HepG2 (cell line): Measurements from ENCODE around the gene PLXNA1. TPM values are rescaled to one million over a fixed set of nuclear protein-coding genes. Genes with fewer than 3 reads are reported as not detected.

Experiments used
- CEBPG ChIP-seq: IDR thresholded peaks from 2 replicates; pipeline ENCODE4 v1.6.1; 2016
- ERF ChIP-seq: IDR thresholded peaks from 2 replicates; pipeline ENCODE4 v1.6.1; 2018; ENCODE audit warnings: missing biosample characterization, missing genetic modification reagents
- HOXA3 ChIP-seq: sonication (generic); formaldehyde crosslinking; IDR thresholded peaks from 2 replicates; pipeline ENCODE4 v1.5.0; 2020; ENCODE audit warnings: missing genetic modification reagents
- IRF2 ChIP-seq: IDR thresholded peaks from 2 replicates; pipeline ENCODE4 v1.6.1; 2018; ENCODE audit warnings: missing genetic modification reagents, missing compliant biosample characterization
- JUNB ChIP-seq: sonication (generic); formaldehyde crosslinking; IDR thresholded peaks from 2 replicates; pipeline ENCODE4 v1.8.0; 2022; ENCODE audit warnings: missing genetic modification reagents, mild to moderate bottlenecking, borderline replicate concordance
- KDM3A ChIP-seq: IDR thresholded peaks from 2 replicates; pipeline ENCODE4 v1.6.1; 2018; ENCODE audit warnings: low read depth, missing compliant biosample characterization
- MIER3 ChIP-seq: IDR thresholded peaks from 2 replicates; pipeline ENCODE4 v1.6.1; 2016; ENCODE audit warnings: missing compliant biosample characterization, borderline replicate concordance
- NFKBIZ ChIP-seq: IDR thresholded peaks from 2 replicates; pipeline ENCODE4 v1.6.1; 2018; ENCODE audit warnings: missing genetic modification reagents, missing compliant biosample characterization
- NONO ChIP-seq, 2 experiments: fragments of 450-650 bp in 1 of 2; sonication (generic) in 1 of 2; formaldehyde crosslinking in 1 of 2; IDR thresholded peaks in 1 of 2; conservative IDR thresholded peaks in 1 of 2; 2 replicates each; pipeline versions ENCODE4 v1.6.1 to v1.8.0; 2017 to 2022; ENCODE audit warnings: mild to moderate bottlenecking in 1 of 2, missing genetic modification reagents in 1 of 2, moderate library complexity in 1 of 2
- NR2F6 ChIP-seq, 2 experiments: IDR thresholded peaks; 2 replicates each; pipeline ENCODE4 v1.6.1; 2016; ENCODE audit warnings: antibody characterized with exemption in 1 of 2, mild to moderate bottlenecking in 1 of 2
- PHF5A ChIP-seq: IDR thresholded peaks from one replicate; pipeline ENCODE4 v1.6.1; 2018; ENCODE audit warnings: low read depth, missing genetic modification reagents; ENCODE audit not compliant: unreplicated experiment
- POLR2AphosphoS5 ChIP-seq: IDR thresholded peaks from 2 replicates; pipeline ENCODE4 v1.6.1; 2012; ENCODE audit warnings: low read depth, low read length
- RFX5 ChIP-seq: IDR thresholded peaks from 2 replicates; pipeline ENCODE4 v1.6.1; 2011; ENCODE audit warnings: low read depth, low read length, improper control_type of control experiment
- SALL2 ChIP-seq: sonication (generic); formaldehyde crosslinking; IDR thresholded peaks from 2 replicates; pipeline ENCODE4 v1.8.1; 2023; ENCODE audit warnings: mild to moderate bottlenecking, missing genetic modification reagents, inconsistent platforms
- SCMH1 ChIP-seq: sonication (generic); formaldehyde crosslinking; IDR thresholded peaks from 2 replicates; pipeline ENCODE4 v1.9.0; 2021; ENCODE audit warnings: missing genetic modification reagents, mild to moderate bottlenecking, borderline replicate concordance
- SYNCRIP ChIP-seq: fragments of 200-400 bp; formaldehyde crosslinking; IDR thresholded peaks from 2 replicates; pipeline ENCODE4 v1.6.1; 2018; ENCODE audit warnings: mild to moderate bottlenecking, low read depth, low read length; ENCODE audit not compliant: insufficient read depth
- TEAD2 ChIP-seq: sonication (generic); formaldehyde crosslinking; IDR thresholded peaks from 2 replicates; pipeline ENCODE4 v1.9.0; 2021; ENCODE audit warnings: missing genetic modification reagents
- THAP11 ChIP-seq: IDR thresholded peaks from 2 replicates; pipeline ENCODE4 v1.6.1; 2016; ENCODE audit warnings: missing biosample characterization, missing genetic modification reagents
- THYN1 ChIP-seq: sonication (generic); formaldehyde crosslinking; IDR thresholded peaks from 2 replicates; pipeline ENCODE4 v1.8.1; 2023; ENCODE audit warnings: low read depth, mild to moderate bottlenecking, moderate library complexity, missing genetic modification reagents, borderline replicate concordance
- TOPORS ChIP-seq: sonication (generic); formaldehyde crosslinking; IDR thresholded peaks from 2 replicates; pipeline ENCODE4 v1.8.0; 2023; ENCODE audit warnings: mild to moderate bottlenecking, missing genetic modification reagents
- TRIM24 ChIP-seq: sonication (generic); formaldehyde crosslinking; IDR thresholded peaks from 2 replicates; pipeline ENCODE4 v1.8.0; 2022; ENCODE audit warnings: mild to moderate bottlenecking, missing genetic modification reagents
- ZNF232 ChIP-seq: sonication (generic); formaldehyde crosslinking; IDR thresholded peaks from 2 replicates; pipeline ENCODE4 v1.4.0; 2020; ENCODE audit warnings: missing genetic modification reagents, borderline replicate concordance
- ZNF30 ChIP-seq: sonication (generic); formaldehyde crosslinking; IDR thresholded peaks from 2 replicates; pipeline ENCODE4 v1.5.0; 2020; ENCODE audit warnings: mild to moderate bottlenecking, missing genetic modification reagents
- ZNF543 ChIP-seq: sonication (generic); formaldehyde crosslinking; IDR thresholded peaks from 2 replicates; pipeline ENCODE4 v1.4.0; 2020; ENCODE audit warnings: mild to moderate bottlenecking, missing genetic modification reagents
- ZNF550 ChIP-seq: sonication (generic); formaldehyde crosslinking; IDR thresholded peaks from 2 replicates; pipeline ENCODE4 v1.4.0; 2020; ENCODE audit warnings: mild to moderate bottlenecking, missing genetic modification reagents, borderline replicate concordance
- ZNF644 ChIP-seq: IDR thresholded peaks from 2 replicates; pipeline ENCODE4 v1.6.1; 2016; ENCODE audit warnings: low read depth
- ZNF660 ChIP-seq: sonication (generic); formaldehyde crosslinking; IDR thresholded peaks from 2 replicates; pipeline ENCODE4 v1.5.1; 2020; ENCODE audit warnings: mild to moderate bottlenecking, low read depth, missing genetic modification reagents, borderline replicate concordance
- ZNF704 ChIP-seq: sonication (generic); formaldehyde crosslinking; IDR thresholded peaks from 2 replicates; pipeline ENCODE4 v1.8.1; 2023; ENCODE audit warnings: mild to moderate bottlenecking, inconsistent platforms, moderate library complexity, missing genetic modification reagents, borderline replicate concordance
- ZNF839 ChIP-seq: sonication (generic); formaldehyde crosslinking; IDR thresholded peaks from 2 replicates; pipeline ENCODE4 v1.4.0; 2020; ENCODE audit warnings: missing genetic modification reagents, mild to moderate bottlenecking, borderline replicate concordance
- ZSCAN25 ChIP-seq: sonication (generic); formaldehyde crosslinking; IDR thresholded peaks from 2 replicates; pipeline ENCODE4 v1.8.0; 2022; ENCODE audit warnings: mild to moderate bottlenecking, missing genetic modification reagents
- ZZZ3 ChIP-seq: sonication (generic); formaldehyde crosslinking; IDR thresholded peaks from 2 replicates; pipeline ENCODE4 v1.4.0; 2020; ENCODE audit warnings: missing genetic modification reagents, mild to moderate bottlenecking, borderline replicate concordance
- polyA plus RNA-seq, 8 experiments: library from polyadenylated mRNA; depleted of rRNA in 3 of 8; stranded (reverse) in 7 of 8; unstranded in 1 of 8; fragments of >200 nt; fragmentation: Illumina TruSeq in 4 of 8; extraction: Trizol in 4 of 8; gene quantifications; 2 replicates each; pipeline versions ENCODE4 v1.2.1 to v1.2.3, GENCODE V29; 2011 to 2016; ENCODE audit warnings: low read depth in 4 of 8, missing spikeins in 1 of 8, mixed read lengths in 1 of 8; ENCODE audit not compliant: insufficient read depth in 1 of 8
- total RNA-seq, 5 experiments: library from RNA; depleted of rRNA; stranded (reverse); fragments of >200 nt; fragmentation: Illumina TruSeq; extraction: Trizol; gene quantifications; 2 replicates each; pipeline ENCODE4 v1.2.3, GENCODE V29; 2016; ENCODE audit warnings: low read depth in 1 of 5
- TF ChIP-seq, protein P1 (sequence below): sonication (generic); formaldehyde crosslinking; IDR thresholded peaks from 2 replicates; pipeline ENCODE4 v1.5.0; 2020; ENCODE audit warnings: missing genetic modification reagents

The PLXNA1 gene
- total and polyA plus RNA-seq, 2 of the 13 experiments (the other 11 are each of a cell fraction or from before 2014, with no cell fraction given), result 16.6 to 18.2 TPM

- TF ChIP-seq PHF5A (CRISPR knock-in tag) (no peak), ZNF543 (peak; percentile 56; the same call in 1 of the 2 replicates), KDM3A (CRISPR knock-in tag) (no peak; the same call in 1 of the 2 replicates), TEAD2 (no peak), ZSCAN25 (CRISPR knock-in tag) (no peak), ZNF232 (CRISPR knock-in tag) (no peak), NR2F6 (IDR thresholded peaks at IDR 0.05) (no peak), NR2F6 (CRISPR knock-in tag; IDR thresholded peaks at IDR 0.05) (no peak), TRIM24 (CRISPR knock-in tag) (no peak), ZNF30 (no peak), ZNF704 (no peak), ZNF550 (no peak), ZNF839 (CRISPR knock-in tag) (no peak), ZZZ3 (no peak), ERF (CRISPR knock-in tag) (0 out of 2 replicates have a peak, but pooled peaks have one; percentile 36), CEBPG (CRISPR knock-in tag) (no peak), IRF2 (CRISPR knock-in tag) (no peak; the same call in 1 of the 2 replicates), SYNCRIP (no peak), HOXA3 (CRISPR knock-in tag) (peak; percentile 63), SALL2 (CRISPR knock-in tag) (0 out of 2 replicates have a peak, but pooled peaks have one; percentile 27), NFKBIZ (CRISPR knock-in tag) (no peak), ZNF644 (CRISPR knock-in tag) (no peak), NONO (IDR thresholded peaks at IDR 0.05) (no peak), NONO (CRISPR knock-in tag; conservative IDR thresholded peaks at IDR 0.05) (peak; percentile 70; the same call in 1 of the 2 replicates), TOPORS (no peak), SCMH1 (CRISPR knock-in tag) (no peak), POLR2AphosphoS5 (no peak), JUNB (CRISPR knock-in tag) (no peak), THAP11 (CRISPR knock-in tag) (no peak), MIER3 (no peak), RFX5 (no peak), ZNF660 (no peak), THYN1 (CRISPR knock-in tag) (no peak)
- TF ChIP-seq, protein P1, sequence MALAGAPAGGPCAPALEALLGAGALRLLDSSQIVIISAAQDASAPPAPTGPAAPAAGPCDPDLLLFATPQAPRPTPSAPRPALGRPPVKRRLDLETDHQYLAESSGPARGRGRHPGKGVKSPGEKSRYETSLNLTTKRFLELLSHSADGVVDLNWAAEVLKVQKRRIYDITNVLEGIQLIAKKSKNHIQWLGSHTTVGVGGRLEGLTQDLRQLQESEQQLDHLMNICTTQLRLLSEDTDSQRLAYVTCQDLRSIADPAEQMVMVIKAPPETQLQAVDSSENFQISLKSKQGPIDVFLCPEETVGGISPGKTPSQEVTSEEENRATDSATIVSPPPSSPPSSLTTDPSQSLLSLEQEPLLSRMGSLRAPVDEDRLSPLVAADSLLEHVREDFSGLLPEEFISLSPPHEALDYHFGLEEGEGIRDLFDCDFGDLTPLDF (CRISPR knock-in tag), result peak; percentile 49; the same call in 1 of the 2 replicates
Measured at GRCh38 chr3:126982471-126983175, at the start of gene PLXNA1 (continued).
